ENCODE results near the gene WLS.

DNA sequence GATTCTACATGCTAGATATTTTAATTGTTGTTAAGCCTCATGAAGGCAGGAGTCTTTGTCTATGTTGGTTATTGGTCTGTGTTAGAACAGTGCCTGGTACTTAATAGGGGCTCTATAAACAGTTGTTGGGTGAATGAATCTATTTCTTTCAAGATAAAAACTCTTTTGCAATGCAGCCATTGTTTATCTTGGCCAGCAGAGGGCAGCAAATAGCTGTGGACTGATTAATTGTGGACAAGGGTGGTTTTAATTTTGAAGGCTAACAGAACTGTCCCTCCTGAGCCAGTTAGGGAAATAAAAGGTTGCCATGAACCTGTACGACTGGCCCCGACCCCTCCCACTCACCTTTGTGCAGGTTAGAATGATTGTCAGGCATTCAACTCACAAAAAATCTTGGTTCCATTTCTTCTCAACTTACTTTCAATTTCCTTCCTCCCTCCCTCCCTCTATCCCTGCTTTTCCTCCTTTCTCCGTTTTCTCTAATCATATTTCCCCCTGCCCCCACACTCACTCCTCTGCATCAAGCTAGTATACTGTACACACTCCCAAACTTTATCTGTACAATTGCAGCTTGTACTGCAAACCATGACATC, 115.6 kb downstream of the WLS start:
- TF ChIP-seq GATA3 (IDR thresholded peaks at IDR 0.05; ENCODE audit: low read depth, low read length), result no peak
- no peak for TF ChIP-seq GATA2 (IDR thresholded peaks at IDR 0.05; ENCODE audit: low read depth, low read length)
